Gastrocnemius medialis (tissue), 4 donors: Measurements from ENCODE around the gene FYN.

Experiments used
- POLR2A ChIP-seq, 2 donors: fragments of 450-650 bp; IDR thresholded peaks; one replicate each; pipeline ENCODE4 v1.6.1; 2017; ENCODE audit warnings: antibody characterized with exemption in 2 of 2, mild to moderate bottlenecking in 2 of 2, moderate library complexity in 2 of 2
- TF ChIP-seq, protein P1 (sequence below), 5 experiments: fragments of 450-650 bp in 3 of 5; fragments of 200-600 bp in 2 of 5; sonication (generic) in 2 of 5; IDR thresholded peaks in 4 of 5; conservative IDR thresholded peaks in 1 of 5; 1 replicate in 4 of 5; 2 replicates in 1 of 5; pipeline ENCODE4 v1.5.1; 2016 to 2019; ENCODE audit warnings: antibody characterized with exemption in 5 of 5, mild to moderate bottlenecking in 3 of 5, moderate library complexity in 3 of 5

DNA sequence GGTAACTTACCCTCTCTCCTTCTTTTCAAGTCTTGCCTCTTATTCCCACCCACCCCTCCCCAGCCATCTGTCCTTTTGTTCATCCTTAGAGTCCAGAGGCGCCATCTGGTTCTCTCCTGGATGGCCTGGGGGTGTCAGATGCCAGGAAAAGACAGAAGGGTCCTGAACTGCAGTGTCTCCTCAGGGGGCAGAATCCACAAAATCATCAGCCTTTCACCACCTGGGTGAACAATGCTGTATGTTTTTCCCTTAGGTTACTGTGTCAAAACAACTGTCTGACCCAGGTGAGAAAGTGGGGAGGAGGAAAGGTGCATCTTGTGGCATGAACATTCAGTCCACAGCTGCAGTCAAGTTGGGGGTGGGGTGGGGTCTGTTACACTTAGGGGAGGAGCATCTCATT, 47.9 kb upstream of the FYN start:
- TF ChIP-seq POLR2A (IDR thresholded peaks at IDR 0.05) = no peak
- TF ChIP-seq, protein P1, sequence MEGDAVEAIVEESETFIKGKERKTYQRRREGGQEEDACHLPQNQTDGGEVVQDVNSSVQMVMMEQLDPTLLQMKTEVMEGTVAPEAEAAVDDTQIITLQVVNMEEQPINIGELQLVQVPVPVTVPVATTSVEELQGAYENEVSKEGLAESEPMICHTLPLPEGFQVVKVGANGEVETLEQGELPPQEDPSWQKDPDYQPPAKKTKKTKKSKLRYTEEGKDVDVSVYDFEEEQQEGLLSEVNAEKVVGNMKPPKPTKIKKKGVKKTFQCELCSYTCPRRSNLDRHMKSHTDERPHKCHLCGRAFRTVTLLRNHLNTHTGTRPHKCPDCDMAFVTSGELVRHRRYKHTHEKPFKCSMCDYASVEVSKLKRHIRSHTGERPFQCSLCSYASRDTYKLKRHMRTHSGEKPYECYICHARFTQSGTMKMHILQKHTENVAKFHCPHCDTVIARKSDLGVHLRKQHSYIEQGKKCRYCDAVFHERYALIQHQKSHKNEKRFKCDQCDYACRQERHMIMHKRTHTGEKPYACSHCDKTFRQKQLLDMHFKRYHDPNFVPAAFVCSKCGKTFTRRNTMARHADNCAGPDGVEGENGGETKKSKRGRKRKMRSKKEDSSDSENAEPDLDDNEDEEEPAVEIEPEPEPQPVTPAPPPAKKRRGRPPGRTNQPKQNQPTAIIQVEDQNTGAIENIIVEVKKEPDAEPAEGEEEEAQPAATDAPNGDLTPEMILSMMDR (IDR thresholded peaks at IDR 0.05 in 4 of 5, conservative IDR thresholded peaks at IDR 0.05 in 1 of 5) = no peak
